NCI-H1092 (cell line): ENCODE data around the gene PWWP2B.

Experiments
- DNase-seq: peaks from one replicate; lab custom pipeline; 2025; lab: John Stamatoyannopoulos, UW

The PWWP2B gene

GRCh38 chr10:132419538-132420468, 22.8 kb downstream of the PWWP2B start:
- DNase-seq = no peak

GRCh38 chr10:132420469-132420980, 23.5 kb downstream of the PWWP2B start:
- no peak for DNase-seq

- no peak for DNase-seq
Measured at GRCh38 chr10:132420981-132421846, 24.2 kb downstream of the PWWP2B start.

GRCh38 chr10:132421847-132422751, 25.1 kb downstream of the PWWP2B start:
- no peak for DNase-seq

- DNase-seq = no peak
Measured at GRCh38 chr10:132422903-132423825, 26.2 kb downstream of the PWWP2B start.

- no peak for DNase-seq
Measured at GRCh38 chr10:132423966-132424861, 27.2 kb downstream of the PWWP2B start.

GRCh38 chr10:132425029-132425756, 28.2 kb downstream of the PWWP2B start:
- DNase-seq = no peak

- no peak for DNase-seq
Measured at GRCh38 chr10:132425757-132426155, 28.8 kb downstream of the PWWP2B start.

- no peak for DNase-seq
Measured at GRCh38 chr10:132427006-132427771, 30.2 kb downstream of the PWWP2B start.

- no peak for DNase-seq
Measured at GRCh38 chr10:132427939-132428367, 31.0 kb downstream of the PWWP2B start.

GRCh38 chr10:132428486-132428995, 31.5 kb downstream of the PWWP2B start:
- DNase-seq = no peak

- peak; percentile 58 for DNase-seq
Measured at GRCh38 chr10:132429281-132430230, 32.6 kb downstream of the PWWP2B start.

GRCh38 chr10:132430231-132430743, 33.3 kb downstream of the PWWP2B start:
- DNase-seq = no peak

- DNase-seq = no peak
Measured at GRCh38 chr10:132430861-132431271, 33.9 kb downstream of the PWWP2B start.

- no peak for DNase-seq
Measured at GRCh38 chr10:132431537-132432175, 34.7 kb downstream of the PWWP2B start.

- DNase-seq = no peak
Measured at GRCh38 chr10:132432176-132432540, 35.2 kb downstream of the PWWP2B start.
